Ectodermal cell (in vitro differentiated cells): Measurements from ENCODE around the gene NBAS.

ENCODE experiments used
- H3K27ac ChIP-seq: 2 replicates; pipeline ENCODE4 v1.7.0; 2013; ENCODE audit warnings: mild to moderate bottlenecking, low read depth, low read length; ENCODE audit not compliant: insufficient read depth, poor library complexity, severe bottlenecking
- H3K27me3 ChIP-seq: 2 replicates; pipeline ENCODE4 v1.7.0; 2013; ENCODE audit warnings: mild to moderate bottlenecking, low read length; ENCODE audit not compliant: insufficient read depth, control insufficient read depth, poor library complexity, severe bottlenecking
- H3K36me3 ChIP-seq: one replicate; pipeline ENCODE4 v1.7.0; 2013; ENCODE audit warnings: low read length; ENCODE audit not compliant: control insufficient read depth, insufficient read depth
- H3K4me1 ChIP-seq: one replicate; pipeline ENCODE4 v1.7.0; 2013; ENCODE audit warnings: low read length; ENCODE audit not compliant: control insufficient read depth, insufficient read depth
- H3K4me3 ChIP-seq: 2 replicates; pipeline ENCODE4 v1.7.0; 2013; ENCODE audit warnings: low read depth, low read length, control low read depth; ENCODE audit not compliant: insufficient read depth
- H3K9me3 ChIP-seq: 2 replicates; pipeline ENCODE4 v1.7.0; 2013; ENCODE audit warnings: mild to moderate bottlenecking, low read length, moderate library complexity; ENCODE audit not compliant: control insufficient read depth
- WGBS, 2 experiments: methylation state at CpG; one replicate each; pipeline ENCODE4 v1.1.7; 2013; ENCODE audit warnings: missing lambda C conversion rate in 2 of 2; 5-methylcytosine and 5-hydroxymethylcytosine counted together

NBAS gene

GRCh38 chr2:15591373-15591691 lies 30.2 kb upstream of the NBAS start:
- Histone ChIP-seq H3K27me3 (no peaks in the 10 kb centered on the region), H3K36me3 (peaks cover 3% of the 10 kb centered on the region), H3K4me3 (peak overlapping the region; percentile 73), H3K4me1 (peaks cover 9% of the 10 kb centered on the region), H3K27ac (no peak overlapping the region), H3K9me3 (no peaks in the 10 kb centered on the region)
- WGBS, 2 experiments: 19 to 27% methylated on average over 6 to 7 of the region's 7 CpGs

DNA sequence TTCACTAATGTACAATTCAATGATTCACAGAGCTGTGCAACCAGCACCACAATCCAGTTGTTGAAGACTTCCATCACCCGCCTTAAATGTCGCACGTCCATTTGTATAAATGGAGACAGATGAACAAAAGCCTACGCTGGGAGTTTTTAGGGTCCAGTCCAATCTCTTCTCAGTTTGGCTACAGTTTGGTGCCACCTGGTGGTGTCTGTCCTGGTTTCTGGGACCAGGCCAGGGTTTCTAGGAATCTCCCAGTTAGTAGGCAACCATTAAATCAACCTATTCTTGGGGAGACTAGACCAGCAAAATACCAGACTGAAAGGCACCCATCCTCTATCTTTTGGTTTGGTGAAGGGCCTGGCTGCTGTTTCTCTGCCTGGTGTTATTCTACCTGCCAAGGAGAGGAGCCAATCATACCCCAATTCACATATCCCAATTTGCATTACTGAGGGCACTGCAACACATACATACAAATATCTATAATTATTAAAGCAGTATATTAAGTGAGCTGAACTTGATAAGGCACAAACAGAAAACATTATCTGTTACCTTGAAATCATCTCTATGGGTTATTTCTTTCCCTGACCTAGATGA lies 27.3 kb upstream of the NBAS start:
- H3K27ac ChIP-seq: no peak overlapping the region
- WGBS, 2 experiments: 76 to 84% methylated on average over 4 of the region's 4 CpGs

GRCh38 chr2:15584767-15585469 lies 23.8 kb upstream of the NBAS start:
- Histone ChIP-seq H3K4me3 (no peak overlapping the region), H3K4me1 (no peaks in the 10 kb centered on the region), H3K9me3 (no peaks in the 10 kb centered on the region), H3K27ac (no peak overlapping the region), H3K36me3 (no peaks in the 10 kb centered on the region), H3K27me3 (no peaks in the 10 kb centered on the region)
- 81 to 93% methylated on average over 2 of the region's 2 CpGs for WGBS, 2 experiments

More for the DNA sequence above, 27.3 kb upstream of the NBAS start:
- H3K27me3 ChIP-seq: no peaks in the 10 kb centered on the region
- no peak overlapping the region for H3K4me3 ChIP-seq
- no peaks in the 10 kb centered on the region for H3K36me3 ChIP-seq
- H3K9me3 ChIP-seq: no peaks in the 10 kb centered on the region
- peaks cover 7% of the 10 kb centered on the region for H3K4me1 ChIP-seq

DNA sequence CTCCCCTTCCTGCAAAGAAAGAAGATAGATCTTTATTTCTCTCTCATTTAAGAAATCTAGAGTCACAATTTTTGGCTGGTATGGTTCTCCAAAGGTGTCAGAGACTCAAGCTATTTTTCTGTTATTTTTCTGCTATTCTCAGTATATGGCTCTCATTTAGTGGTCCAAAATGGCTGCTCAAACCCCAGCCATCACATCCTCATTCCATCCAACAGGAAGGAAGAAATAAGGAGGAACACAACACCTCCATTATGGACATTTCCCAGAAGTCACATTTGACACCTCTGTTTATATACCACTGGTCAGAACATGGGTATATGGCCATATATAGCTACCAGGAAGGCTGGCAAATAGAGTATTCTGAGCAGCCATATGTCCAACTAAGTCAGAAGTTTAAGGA lies 23.2 kb upstream of the NBAS start:
- no peak overlapping the region for H3K4me3 ChIP-seq
- H3K4me1 ChIP-seq: no peaks in the 10 kb centered on the region
- no peak overlapping the region for H3K27ac ChIP-seq
- H3K27me3 ChIP-seq: no peaks in the 10 kb centered on the region
- no peaks in the 10 kb centered on the region for H3K9me3 ChIP-seq
- no peaks in the 10 kb centered on the region for H3K36me3 ChIP-seq

- WGBS, 2 experiments: 83 to 89% methylated on average over 1 of the region's 1 CpG
- no peak overlapping the region for H3K27ac ChIP-seq
- H3K4me1 ChIP-seq: no peaks in the 10 kb centered on the region
- no peaks in the 10 kb centered on the region for H3K9me3 ChIP-seq
- H3K27me3 ChIP-seq: no peaks in the 10 kb centered on the region
- H3K36me3 ChIP-seq: no peaks in the 10 kb centered on the region
- H3K4me3 ChIP-seq: no peak overlapping the region
These were observed 22.7 kb upstream of the NBAS start for GRCh38 chr2:15583826-15584225.

DNA sequence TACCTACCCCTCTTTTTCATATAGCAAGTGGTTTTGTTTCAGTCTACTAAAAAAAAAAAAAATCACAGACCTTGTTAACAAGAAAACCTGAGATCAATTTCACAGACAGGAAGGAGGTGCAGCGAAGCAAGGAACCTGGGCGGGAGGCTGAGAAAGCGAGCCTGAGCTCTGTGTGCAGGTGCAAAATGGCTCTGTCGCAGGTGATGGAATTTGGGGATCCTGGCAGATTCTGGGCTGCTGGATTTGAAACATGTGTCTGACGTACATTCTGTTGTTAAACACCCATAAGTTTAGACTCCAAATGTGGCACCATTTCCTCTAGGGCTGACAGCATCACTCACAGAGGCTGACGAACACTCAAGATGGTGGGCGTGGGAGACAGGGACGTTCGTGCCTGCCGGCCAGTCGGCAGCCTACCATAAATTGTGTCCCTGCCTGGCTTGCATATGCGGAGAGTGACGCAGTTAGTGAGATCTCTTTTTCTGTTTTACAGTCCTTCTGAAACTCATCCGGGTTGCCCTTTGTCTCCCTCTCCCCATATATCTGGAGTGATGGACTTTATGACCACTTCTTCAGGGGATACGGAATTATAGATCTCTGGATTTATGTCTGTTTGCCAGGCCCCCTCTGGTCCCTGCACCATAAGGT lies 21.7 kb upstream of the NBAS start:
- Histone ChIP-seq H3K9me3 (no peaks in the 10 kb centered on the region), H3K27me3 (no peaks in the 10 kb centered on the region), H3K4me3 (no peak overlapping the region), H3K4me1 (no peaks in the 10 kb centered on the region), H3K36me3 (no peaks in the 10 kb centered on the region), H3K27ac (no peak overlapping the region)
- 94% methylated on average over 15 of the region's 15 CpGs for WGBS, 2 experiments

DNA sequence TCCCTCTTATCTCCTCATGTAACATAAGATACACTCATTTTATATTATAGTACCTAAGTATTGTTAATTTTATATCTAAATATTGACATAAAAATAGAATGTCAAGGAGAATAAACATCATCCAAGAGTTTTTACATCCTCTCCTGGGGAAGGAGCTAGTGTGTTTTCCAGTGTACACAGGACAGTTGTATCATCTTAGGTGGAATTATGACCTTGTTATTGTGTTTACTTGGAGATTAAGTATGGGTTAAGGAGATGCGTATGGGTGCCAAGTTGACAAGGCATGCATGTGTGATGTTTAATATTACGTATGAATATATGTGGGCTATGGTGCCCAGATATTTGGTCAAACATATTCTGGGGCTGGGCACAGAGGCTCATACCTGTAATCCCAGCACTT lies 19.3 kb upstream of the NBAS start:
- H3K36me3 ChIP-seq: no peaks in the 10 kb centered on the region
- WGBS, 2 experiments: 93 to 95% methylated on average over 2 of the region's 2 CpGs
- H3K27ac ChIP-seq: no peak overlapping the region
- H3K4me1 ChIP-seq: no peaks in the 10 kb centered on the region
- no peak overlapping the region for H3K4me3 ChIP-seq
- H3K9me3 ChIP-seq: no peaks in the 10 kb centered on the region
- H3K27me3 ChIP-seq: no peaks in the 10 kb centered on the region

- no peaks in the 10 kb centered on the region for H3K4me1 ChIP-seq
- no peaks in the 10 kb centered on the region for H3K9me3 ChIP-seq
- H3K27ac ChIP-seq: no peak overlapping the region
- 71 to 81% methylated on average over 1 of the region's 1 CpG for WGBS, 2 experiments
- no peaks in the 10 kb centered on the region for H3K27me3 ChIP-seq
- H3K36me3 ChIP-seq: no peaks in the 10 kb centered on the region
- no peak overlapping the region for H3K4me3 ChIP-seq
These were observed 18.5 kb upstream of the NBAS start for GRCh38 chr2:15579641-15580040.

DNA sequence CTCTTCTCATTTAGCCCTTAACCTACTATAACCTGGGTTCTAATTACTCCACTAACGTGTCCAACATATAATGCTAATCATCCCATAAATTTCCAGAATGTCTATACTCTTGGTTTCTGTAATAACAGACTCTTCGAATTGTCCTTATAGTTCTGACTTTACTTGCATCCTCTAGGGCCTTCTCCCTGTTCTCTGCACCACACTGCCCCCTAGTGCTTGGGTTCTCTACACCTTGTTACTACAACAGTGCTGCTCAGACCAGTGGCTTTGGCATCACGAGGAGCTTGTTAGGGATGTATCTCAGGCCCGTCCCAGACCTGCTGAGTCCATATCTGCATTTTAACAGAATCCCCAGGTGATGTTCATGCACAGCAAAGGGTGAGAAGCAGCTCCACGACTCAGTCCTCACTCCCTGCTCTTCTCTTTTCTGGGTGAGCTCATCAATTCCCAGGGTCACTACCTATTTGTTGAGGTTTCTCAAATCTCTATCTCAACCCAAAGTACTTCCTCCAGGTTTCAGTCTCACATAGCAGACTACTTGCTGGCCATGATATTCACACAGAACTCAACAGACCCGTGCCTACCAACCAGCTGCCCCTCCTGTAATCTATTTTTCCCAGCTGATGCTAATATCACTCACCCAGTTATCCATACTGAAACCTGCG lies 16.1 kb upstream of the NBAS start:
- WGBS, 2 experiments: 32 to 33% methylated on average over 7 of the region's 7 CpGs
- Histone ChIP-seq H3K9me3 (no peaks in the 10 kb centered on the region), H3K27ac (no peak overlapping the region), H3K36me3 (no peaks in the 10 kb centered on the region), H3K4me3 (no peak overlapping the region), H3K4me1 (no peaks in the 10 kb centered on the region), H3K27me3 (no peaks in the 10 kb centered on the region)

GRCh38 chr2:15571729-15572128 lies 10.6 kb upstream of the NBAS start:
- peaks cover 9% of the 10 kb centered on the region for H3K4me1 ChIP-seq
- no peaks in the 10 kb centered on the region for H3K36me3 ChIP-seq
- no peaks in the 10 kb centered on the region for H3K9me3 ChIP-seq
- no peak overlapping the region for H3K4me3 ChIP-seq
- H3K27me3 ChIP-seq: no peaks in the 10 kb centered on the region
- no peak overlapping the region for H3K27ac ChIP-seq
- 89% methylated on average over 3 of the region's 3 CpGs for WGBS, 2 experiments
